ENCODE measurements around the gene RPL28. TPM values are rescaled to one million over a fixed set of nuclear protein-coding genes. Genes with fewer than 3 reads are reported as not detected.

Gene RPL28
- total and polyA plus RNA-seq, 9 donors: 391 to 2,645 (median 2,257) TPM

- no peaks in the 10 kb centered on the region for H3K27me3 ChIP-seq
- no peaks in the 10 kb centered on the region for H3K9me3 ChIP-seq
- no peaks in the 10 kb centered on the region for H3K4me1 ChIP-seq (ENCODE audit: insufficient read depth)
- no peak overlapping the region for H3K27ac ChIP-seq
- 3 to 5% (median 5%) methylated on average over 29 to 39 of the region's 39 CpGs for WGBS, 3 donors
- no peak for DNase-seq
- H3K36me3 ChIP-seq: no peaks in the 10 kb centered on the region
- TF ChIP-seq CTCF (IDR thresholded peaks at IDR 0.05) (no peak), POLR2A (IDR thresholded peaks at IDR 0.05) (no peak), EP300 (IDR thresholded peaks at IDR 0.05) (no peak)
- intact Hi-C loops (cut with DNase I): no loop called here
- no peak overlapping the region for H3K4me3 ChIP-seq
Measured at GRCh38 chr19:55440411-55441105, 54.8 kb downstream of the RPL28 start.

DNA sequence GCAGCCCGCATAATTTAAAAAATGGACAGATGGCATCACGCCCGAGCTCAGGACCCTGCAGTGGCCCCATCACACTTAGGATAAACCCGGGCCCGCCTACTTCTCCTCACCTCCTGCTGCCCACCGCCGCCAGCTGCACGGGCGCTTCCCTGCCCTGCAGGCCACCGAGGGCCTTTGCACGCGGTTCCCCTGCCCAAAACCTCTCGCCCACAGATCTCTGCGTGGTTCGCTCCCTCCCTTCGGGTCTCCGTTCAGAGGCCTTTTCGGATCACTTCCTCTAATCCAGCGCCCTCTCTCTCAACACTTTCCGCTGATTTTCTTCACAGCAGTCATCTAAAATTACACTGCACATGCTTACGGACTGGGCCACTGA is 55.6 kb downstream of the RPL28 start:
- Histone ChIP-seq H3K4me3 (no peak overlapping the region), H3K9me3 (no peaks in the 10 kb centered on the region), H3K4me1 (ENCODE audit: insufficient read depth) (no peaks in the 10 kb centered on the region), H3K36me3 (no peaks in the 10 kb centered on the region), H3K27ac (no peak overlapping the region), H3K27me3 (no peaks in the 10 kb centered on the region)
- TF ChIP-seq CTCF (IDR thresholded peaks at IDR 0.05): no peak
- no peak for TF ChIP-seq POLR2A (IDR thresholded peaks at IDR 0.05)
- TF ChIP-seq EP300 (IDR thresholded peaks at IDR 0.05): no peak
- no peak for DNase-seq
- WGBS, 3 donors: 2 to 5% (median 4%) methylated on average over 21 of the region's 21 CpGs
- intact Hi-C loops (cut with DNase I): no loop called here

GRCh38 chr19:55441692-55442321 is 56.1 kb downstream of the RPL28 start:
- Histone ChIP-seq H3K27me3 (no peaks in the 10 kb centered on the region), H3K36me3 (no peaks in the 10 kb centered on the region), H3K4me1 (ENCODE audit: insufficient read depth) (no peaks in the 10 kb centered on the region), H3K9me3 (no peaks in the 10 kb centered on the region), H3K4me3 (no peak overlapping the region), H3K27ac (no peak overlapping the region)
- WGBS, 3 donors: 1 to 2% (median 2%) methylated on average over 38 to 39 of the region's 39 CpGs
- DNase-seq: no peak
- intact Hi-C loops (cut with DNase I): no loop called here
- TF ChIP-seq CTCF (IDR thresholded peaks at IDR 0.05) (no peak), EP300 (IDR thresholded peaks at IDR 0.05) (no peak), POLR2A (IDR thresholded peaks at IDR 0.05) (no peak)

DNA sequence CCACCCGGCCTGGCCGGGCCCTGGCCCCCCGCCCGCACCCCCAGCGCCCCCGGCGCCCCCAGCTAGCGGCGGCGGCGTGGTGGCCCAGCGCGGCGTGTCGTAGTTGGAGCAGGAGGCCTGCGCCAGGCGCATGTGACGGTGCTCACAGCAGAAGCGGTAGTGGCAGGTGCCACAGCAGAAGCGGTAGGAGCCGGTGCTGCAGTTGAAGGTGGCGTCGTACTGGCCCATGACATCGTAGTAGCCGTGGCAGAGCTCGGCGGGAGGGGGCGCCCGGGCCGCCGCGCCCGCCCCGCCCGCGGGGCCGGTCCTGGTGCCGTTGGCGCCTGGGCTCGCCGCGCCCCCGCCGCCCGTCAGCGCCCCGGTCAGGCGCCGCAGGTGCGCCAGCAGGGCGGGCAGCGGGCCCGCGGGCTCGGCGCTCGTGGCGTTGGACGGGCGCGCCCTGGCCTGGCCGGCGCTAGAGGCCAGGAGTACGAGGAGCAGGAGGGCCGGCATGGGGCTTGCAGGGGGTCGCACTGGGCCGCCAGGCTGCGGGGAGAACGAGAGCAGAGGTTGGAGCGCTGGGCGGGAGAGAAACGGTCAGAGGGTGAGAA is 56.7 kb downstream of the RPL28 start:
- Histone ChIP-seq H3K4me3 (no peak overlapping the region), H3K36me3 (no peaks in the 10 kb centered on the region), H3K4me1 (ENCODE audit: insufficient read depth) (no peaks in the 10 kb centered on the region), H3K27me3 (no peaks in the 10 kb centered on the region), H3K27ac (no peak overlapping the region), H3K9me3 (no peaks in the 10 kb centered on the region)
- intact Hi-C loops (cut with DNase I): no loop called here
- WGBS, 3 donors: 1 to 2% (median 1%) methylated on average over 45 to 72 of the region's 72 CpGs
- TF ChIP-seq CTCF (IDR thresholded peaks at IDR 0.05) (no peak), POLR2A (IDR thresholded peaks at IDR 0.05) (no peak), EP300 (IDR thresholded peaks at IDR 0.05) (no peak)
- DNase-seq: no peak

Measured in ovary (tissue), 9 donors.